Measurements from ENCODE around the gene PICK1.
A peak's percentile ranks its signal among the peaks of the same experiment; 100 is the strongest.
"Not testable (repeated sequence)": the region's sequence is repeated elsewhere in the genome, so short reads cannot be mapped to it uniquely, and the experiment has no call there.

PICK1 gene

DNA sequence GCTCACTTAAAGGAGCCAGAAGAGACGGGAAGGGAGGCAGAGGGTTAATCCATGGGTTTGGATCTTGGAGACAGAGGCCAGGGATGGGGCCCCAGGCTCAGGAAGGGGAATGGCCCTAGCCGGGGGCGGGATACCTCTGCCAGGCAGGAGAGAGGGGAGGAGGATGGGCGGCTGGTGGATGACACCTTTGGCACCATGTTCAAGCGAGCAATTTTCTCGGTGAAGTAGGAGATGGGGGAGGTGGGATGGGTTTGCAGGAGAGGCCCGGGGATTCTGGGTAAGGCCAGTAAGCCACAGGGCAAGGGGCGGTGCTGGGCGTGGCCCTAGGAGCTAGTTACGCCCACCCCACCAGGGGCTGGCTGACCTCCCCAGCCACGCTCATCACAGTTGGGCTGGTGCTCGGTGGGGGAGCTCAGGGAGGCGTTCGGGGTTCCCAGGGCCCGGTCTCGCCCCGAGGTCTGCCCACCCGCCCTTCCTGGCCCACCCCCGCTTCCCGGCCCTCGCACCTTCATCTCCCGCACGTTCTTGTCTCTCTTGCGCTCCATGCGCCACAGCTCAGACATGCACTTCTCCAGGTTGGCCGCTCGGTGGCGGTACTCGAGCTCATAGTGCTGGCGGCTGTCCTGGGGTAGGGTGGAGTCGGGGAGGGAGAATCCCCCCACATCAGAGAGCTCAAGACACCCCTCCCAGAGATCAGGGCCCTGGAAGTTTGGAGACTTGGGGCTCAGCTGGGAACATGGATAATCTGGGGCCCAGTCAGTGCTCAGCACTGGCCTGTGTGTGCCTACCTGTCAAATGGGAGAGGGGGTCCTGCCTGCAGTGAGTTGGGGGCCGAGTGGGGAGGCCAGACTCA, 40.6 kb downstream of the PICK1 start:
- no peak for DNase-seq

DNA sequence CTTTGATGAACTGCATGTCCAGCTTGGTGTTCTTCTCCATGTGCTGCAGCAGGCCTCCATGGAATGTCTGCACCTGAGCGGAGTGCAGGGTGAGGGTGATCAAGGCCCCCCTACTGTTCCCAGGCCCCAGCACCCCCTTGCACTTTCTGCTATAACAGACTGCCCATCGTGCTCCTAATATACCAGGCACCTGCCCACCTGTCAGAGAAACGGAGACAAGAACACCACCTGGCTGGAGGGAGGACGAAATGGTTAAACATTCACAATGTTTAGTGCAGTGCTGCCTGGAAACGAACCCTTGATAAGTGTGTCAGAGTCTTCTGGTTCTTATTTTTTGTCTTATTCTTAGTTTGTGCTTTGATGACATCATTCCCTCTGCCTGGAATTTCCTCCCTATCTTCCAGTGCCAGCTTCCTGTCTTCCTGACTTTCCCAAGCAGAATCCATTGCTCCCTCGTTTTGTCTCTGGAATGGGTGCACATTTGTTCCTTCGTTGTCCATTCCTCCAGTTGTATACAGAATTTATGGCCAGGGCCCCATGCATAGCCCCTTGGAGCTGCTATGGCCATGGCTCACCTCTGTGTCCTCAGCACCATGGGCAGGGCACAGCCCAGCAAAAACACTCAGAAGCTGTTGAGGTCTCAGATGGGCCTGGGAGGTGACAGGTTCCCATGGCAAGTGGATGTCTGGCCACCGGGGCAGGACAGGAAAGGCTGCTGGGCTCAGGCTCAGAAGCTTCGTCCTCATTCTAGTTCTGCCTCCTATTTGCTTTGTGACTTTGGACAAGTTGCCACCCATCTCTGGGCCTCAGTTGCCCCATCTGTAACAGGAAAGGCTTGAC, 41.4 kb downstream of the PICK1 start:
- DNase-seq = no peak

DNA sequence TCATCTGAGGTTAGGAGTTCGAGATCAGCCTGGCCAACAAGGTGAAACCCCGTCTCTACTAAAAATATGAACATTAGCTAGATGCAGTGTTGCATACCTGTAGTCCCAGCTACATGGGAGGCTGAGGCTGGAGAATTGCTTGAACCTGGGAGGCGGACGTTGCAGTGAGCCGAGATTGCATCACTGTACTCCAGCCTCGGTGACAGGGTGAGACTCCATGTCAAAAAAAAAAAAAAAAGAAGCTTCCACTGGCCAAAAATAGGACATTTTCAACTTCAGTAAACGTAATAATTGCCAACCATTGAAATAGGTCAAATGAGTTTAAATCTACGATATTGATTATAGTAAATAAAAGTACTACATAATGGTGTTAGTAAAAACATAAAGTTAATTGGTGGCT, 46.4 kb downstream of the PICK1 start:
- no peak for DNase-seq

DNA sequence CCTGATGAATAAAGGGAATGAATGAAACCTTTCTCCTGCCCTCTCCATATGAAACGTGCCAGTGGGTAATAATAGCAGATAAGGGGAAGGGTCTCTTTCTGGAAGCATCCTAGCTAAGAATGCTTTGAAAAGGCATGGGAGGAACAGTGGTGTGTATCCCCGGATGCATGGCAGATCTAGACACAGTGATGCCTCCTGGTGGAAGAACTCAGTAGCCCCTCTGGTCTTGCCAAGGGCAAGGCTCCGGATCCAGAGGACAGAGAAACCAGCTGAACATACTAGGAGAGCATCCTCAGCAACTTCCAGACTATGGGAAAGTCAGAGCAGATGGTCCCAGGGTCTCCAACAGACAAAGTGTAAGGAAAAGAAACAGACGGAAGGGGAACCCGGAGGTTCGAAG, 46.9 kb downstream of the PICK1 start:
- no peak for DNase-seq

DNA sequence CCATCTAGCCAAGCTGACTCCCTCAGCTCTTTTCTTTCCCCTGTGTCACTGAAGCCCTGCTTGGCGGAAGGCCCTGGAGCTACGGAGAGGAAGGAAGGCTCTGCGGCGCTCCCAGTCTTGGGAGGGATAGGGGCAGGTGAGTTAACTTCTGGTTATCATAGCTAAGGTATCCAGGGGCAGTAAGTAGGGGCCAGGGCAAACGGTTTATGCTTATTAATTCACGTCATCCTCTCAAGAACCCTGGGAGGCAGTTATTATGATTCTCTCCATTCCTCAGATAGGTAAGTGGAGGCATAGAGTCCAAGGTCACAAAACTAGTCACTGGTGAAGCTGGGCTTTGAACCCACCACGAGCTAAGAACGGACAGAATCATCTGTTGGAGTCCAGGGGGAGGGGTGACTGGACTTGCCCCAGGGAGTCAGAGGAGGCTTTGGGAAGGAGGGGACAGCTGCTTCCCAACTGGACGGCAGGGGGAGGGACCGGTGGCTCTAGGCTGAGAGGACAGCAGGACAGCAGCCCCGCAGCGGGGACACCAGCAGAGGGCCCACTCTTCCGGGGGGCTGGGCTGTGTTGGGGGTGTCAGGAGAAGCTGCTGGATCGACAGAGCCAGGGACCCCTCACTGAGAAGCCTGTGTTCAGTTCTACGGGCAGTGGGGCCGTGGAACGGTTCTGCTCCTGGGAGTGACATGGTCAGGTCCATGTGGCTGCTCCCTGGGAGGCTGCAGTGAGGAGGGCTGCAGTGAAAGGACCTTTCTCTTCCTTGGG, 49.8 kb downstream of the PICK1 start:
- no peak for DNase-seq

DNA sequence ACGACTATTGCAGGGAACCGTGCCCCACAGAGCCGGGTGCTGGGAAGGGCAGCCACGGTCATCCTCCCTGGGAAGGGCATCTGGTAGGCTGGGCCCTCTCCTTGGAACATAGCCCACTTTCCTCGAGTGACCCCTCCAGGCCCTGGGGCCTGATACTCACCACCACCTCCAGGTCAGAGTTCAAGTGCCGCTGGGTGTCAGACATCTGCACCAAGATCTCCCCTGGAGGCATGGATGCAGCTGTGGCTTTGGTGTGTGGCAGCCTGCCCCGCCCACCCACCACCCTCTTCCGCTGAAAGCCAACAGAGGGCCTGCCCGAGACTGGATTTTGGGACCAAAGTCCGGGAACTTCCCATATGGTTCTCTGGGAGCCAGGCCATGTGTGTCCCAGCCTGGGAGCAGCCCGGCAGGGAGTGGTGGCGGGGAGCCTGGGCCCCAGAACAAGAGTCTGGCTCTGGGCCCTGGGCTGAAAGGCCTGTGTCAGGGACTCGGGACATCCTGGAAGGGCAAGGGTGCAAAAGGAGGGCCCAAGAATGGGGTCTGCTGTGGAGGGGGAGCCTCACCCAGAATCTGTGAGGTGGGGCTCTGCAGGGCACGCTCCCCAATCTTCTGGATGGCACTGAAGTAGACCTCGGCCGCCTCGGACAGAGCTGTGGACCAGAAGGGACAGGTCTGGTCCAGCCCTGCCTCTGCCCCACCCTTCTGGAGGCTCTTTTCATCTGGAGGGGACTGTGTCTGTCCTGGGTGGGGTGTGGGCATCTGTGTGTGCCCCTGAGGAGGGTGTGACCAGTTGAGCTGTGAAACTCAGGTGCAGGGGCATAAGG, 50.7 kb downstream of the PICK1 start:
- DNase-seq = no peak

DNA sequence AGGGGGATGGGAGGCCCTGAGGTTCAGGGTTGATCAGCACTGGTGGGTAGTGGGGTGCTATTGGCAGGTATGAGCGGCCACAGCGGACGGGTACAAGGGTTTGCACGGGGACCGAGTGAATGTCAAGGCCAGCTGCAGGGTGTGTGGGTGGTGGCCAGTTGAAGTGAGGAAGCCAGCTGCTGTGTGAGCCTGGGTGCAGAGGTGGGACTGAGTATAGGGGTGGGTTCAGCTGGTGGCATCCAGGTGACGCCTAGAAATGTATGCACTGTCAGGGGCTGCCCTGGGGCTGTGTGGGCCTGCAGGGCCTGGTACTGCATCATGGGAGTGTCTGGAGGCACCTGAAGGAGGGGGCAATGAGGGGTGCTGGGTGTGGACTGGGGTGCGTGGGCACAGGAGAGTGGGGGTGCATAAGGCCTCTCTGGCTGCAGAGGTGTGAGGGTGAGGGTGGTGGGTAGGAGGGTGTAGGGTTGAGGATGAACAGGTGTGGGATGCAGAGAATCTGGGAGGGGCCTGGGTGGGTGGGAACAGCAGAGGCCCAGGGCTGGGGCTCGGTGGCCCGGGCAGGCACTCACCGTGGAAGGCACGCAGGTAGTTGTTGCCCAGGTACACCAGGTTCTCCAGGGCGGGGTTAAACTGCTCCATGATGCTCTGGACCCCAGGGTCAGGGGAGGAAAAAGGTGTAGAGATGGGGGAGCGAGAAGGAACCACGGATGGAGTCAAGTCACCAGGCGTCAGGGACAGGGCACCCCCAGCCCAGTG, 51.5 kb downstream of the PICK1 start:
- DNase-seq = no peak

DNA sequence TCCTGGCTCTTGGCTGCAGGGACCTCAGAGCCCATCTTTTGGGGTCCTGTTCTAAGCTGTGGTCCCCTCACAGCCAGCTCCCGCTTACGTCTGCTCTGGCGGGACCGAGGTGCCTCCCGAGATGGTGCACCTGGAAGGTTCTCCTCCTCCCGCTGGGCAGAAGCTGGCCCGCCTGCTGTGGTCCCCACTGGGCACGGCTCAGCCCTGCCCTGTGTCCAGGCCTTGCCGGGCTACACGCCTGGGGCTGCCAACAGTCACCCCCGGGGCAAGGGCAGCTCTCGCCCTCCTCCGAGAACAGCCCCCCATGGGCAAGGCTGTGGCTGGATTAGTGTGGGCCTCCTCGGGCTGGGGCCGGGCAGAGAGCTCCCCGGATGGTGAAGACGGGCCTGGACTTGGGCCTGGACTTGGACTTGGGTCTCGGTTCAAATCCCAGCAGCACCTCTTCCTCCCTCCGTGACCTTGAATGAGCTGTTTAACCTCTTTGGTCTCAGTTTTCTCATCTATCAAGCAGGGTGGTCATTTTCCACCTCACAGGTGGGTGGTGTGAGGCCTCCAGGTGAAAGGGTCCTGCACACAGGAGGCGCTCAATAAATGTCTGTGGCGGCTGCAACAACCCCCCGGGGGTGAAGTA, 52.3 kb downstream of the PICK1 start:
- DNase-seq = no peak

DNA sequence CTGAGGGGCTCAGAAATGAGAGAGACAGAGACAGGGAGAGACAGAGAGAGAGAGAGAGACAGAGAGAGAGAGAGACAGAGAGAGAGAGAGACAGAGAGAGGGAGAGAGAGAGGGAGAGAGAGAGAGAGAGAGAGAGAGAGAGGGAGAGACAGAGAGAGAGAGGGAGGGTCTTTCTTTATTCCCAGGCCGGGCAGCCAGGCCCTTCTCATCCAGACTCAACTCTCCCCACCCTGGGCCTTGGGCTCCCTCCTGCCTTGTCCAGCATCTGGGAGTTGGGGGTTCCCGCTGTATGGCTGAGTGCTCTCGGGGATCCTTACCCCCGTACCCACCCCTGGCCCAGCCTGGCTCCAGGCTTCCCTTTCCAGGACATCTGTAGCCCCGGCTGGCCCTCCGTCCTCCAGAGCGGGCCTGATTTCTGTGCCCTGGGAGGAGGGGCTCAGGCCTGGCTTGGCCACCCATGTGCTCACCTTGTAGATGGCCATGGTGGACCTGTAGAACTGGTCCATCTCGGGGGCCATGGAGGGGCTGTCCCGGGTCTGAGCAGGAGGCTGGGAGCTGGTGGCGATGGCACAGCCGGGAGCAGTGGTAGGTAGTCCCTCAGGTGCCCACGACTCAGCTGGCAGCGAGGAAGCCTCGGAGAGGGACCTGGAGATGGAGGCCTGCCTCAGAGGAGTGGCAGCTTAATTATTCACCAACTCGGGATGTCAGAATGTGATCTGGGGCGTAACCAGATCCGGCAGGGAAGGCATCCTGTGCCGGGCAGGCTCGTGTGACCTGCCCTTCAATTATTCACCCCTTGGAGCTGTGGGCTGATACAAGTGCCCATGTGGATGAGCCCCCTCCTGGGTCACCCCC, 53.0 kb downstream of the PICK1 start, which contains the start of gene BAIAP2L2:
Gene BAIAP2L2, minus strand, starts transcription at position 677 of the 855 bp plus-strand sequence. Its CDS starts 159 bp downstream, at position 518.
- no peak for DNase-seq

DNA sequence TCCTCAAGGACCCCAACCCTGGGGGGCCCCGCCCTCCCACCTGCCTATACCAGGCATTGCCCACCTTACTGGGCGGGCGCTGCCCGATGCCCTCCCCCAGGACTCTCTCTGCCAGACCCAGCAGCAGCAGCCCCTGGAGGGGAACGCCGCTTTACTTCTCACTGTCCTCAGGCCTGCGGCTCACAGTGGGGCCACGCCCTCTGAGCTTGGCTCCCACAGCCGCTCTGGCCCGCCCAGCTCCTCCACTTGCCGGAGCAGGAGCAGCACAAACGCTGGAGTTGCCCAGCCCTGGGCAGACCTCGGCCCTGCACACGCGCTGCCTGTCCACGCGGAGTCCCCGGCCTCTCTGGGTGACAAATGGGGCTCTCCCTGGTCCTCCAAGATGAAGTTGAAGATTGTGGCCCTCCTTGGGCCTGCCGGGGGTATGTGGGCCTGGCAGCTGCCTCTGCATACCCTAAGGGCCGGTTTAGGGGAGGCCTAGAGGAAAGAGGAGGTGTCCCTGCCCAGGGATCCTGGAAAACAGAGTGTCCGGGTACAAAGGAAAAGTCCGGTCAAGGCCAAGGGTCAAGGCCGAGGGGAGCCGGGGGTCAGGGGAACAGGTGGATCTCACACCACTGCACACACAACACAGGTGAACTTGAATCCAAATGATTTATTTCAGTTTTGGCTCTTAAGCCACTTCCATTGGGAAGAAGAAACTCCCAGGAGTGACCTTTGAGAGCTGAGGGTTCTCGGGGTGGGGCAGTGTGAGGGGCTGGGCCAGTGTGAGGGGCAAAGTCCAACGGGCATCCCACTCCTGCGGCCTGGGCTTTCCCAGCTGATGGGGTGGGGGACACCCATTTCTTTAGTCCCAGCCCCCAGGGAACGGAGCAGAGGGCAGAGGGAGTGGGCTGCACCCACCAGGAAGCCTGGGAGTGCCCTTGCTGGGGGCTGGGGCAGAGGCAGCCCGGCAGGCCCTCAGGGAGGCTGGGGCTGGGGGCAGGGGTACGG, 54.0 kb downstream of the PICK1 start:
- no peak for DNase-seq

DNA sequence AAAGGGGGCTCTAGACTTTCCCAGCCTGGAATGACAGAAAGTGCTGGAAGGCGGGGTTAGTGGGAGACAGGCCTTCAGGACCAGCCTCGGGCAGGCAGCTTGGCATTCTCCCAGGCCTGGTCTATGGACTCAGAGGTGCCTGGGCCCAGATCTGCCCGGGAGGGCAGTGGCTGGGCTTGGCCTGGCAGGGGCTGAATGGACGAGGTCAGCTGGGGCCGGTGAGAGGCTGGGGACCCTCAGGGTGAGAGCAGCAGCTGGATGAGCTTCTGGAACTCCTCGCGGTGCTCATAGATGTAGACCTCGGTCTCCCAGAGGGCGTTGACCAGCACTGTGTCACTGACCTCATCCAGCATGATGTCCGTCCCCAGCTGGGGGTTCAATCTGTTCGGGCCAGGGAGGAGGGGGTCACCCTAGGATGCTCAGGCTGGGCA, 54.7 kb downstream of the PICK1 start:
- no peak for DNase-seq

DNA sequence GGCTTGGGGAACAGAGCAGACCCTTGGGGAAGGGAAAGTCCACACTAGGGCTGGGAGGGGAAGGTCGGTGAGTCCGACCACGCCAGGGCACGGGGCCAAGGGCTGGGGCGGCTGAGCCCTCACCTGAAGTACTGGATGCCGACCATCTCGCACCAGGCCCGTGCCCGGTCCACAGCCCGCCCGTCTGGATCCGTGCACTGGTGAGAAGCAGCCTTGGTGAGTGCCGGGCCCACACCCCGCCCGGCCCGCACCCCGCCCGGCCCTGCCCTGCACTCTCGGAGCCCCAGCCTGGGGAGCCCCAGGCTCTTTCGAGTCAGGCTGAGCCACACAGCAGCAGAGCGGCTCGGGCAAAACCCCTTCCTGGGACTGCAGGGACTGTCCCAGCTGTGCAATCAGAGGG, 55.2 kb downstream of the PICK1 start:
- DNase-seq = no peak

DNA sequence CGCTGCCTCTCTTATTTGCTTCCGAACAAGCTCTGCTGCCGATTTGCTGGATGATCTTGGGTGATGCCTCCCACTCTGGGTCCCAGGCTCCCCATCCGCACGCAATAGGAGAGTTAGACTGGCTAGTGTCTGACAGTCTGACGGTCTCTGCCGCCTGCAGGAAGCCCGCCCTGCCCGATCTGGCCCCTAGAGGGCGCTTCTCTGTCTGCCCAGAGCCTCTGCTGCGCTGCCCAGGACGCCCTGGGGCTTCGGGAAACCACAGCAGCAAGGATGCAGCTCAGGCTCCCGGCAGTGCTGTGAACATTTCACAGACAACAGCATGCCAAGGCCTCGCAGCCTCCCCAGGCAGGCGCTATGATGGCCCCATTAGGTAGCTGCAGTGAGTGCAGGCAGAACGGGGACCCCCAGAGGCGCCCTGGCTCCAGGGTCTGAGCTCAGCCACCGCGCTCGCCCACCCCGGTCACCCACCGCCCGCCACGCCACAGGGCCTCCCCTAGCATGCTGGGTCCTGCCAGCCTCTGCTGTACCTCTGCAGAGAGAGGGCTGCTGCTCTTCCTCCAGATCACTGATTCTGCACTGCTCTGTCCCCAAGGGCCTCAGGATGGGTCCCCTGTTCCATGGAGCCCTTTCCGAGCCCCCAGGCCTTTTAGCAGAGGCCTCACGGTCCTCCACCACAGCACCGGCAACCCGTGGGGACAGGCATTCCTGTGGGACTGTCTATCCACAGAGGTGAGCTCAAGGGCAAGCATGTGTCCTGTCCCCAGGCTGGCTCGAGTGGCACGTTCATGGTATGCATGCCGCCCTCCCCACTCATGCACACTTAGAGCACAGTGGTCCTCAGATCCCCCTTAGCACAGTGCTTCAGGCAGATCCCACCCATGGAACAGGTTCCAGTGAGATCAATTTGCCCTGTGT, 57.5 kb downstream of the PICK1 start:
- peak; percentile 26 for DNase-seq

DNA sequence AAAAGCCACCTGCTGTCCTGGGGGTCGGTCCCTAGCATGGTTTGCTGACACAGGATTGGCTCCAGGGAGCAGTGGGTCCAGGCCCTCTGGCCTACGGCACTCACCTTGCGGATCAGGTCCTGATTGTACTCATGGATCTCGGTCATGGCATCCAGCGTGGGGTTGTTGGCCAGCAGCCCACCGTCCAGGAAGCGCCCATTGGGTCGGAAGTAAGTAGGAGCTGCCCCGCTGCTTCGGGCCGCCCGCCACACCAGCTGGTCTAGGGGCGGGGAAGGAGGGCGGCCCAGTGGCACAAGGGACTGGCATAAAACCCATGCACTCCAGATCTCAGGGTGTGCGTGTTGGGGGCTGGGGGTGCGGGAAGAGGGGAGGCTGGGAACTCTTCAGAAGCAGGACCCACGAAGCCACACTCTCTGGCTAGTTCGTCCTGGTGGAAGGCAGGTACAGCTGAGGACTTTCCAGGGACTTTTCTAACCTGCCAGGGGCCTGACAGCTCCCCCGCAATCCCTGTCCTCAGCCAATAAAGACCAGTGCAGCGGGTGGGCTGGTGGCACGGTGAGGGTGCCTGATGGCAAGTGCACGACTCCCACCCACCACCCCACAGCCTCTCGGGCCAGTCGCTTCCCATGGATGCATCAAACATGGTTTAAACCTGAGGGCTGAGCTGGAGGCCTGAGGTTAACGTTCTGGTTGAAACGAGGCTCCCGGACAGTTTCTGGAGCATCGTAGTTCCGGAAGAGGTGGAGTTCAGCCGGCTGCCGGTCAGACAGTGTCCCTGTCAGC, 58.4 kb downstream of the PICK1 start:
- DNase-seq = no peak

DNA sequence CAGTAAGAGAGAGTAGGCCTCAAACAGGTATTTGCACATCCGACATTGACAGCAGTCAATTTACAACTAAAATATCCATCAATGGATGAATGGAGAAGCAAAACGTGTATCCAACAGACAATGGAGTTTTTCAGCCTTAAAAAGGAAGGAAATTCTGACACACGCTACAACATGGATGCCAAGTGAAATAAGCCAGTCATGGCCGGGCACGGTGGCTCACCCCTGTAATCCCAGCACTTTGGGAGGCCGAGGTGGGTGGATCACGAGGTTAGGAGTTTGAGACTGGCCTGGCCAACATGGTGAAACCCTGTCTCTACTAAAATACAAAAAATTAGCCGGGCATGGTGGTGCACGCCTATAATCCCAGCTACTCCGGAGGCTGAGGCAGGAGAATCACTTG, 60.4 kb downstream of the PICK1 start:
- not testable (repeated sequence) for DNase-seq

DNA sequence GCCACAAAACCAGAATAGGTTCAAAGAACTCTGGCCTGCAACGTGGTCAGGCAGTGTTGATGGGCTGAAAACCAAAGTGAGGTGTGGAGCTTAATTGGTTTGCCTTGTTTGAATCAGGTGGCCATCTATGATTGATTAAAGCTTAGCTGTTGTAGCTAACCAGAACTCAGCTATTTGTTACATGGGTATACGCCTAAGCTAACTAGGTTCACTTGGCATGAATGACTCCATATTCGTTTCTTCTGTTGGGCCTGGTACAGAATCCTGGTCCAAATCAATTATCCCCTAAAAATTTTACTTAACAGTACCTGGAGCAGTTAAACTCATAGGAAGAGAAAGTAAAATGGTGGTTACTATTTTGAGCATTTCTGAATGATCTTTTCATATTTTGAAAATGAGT, 61.0 kb downstream of the PICK1 start:
- no peak for DNase-seq

DNA sequence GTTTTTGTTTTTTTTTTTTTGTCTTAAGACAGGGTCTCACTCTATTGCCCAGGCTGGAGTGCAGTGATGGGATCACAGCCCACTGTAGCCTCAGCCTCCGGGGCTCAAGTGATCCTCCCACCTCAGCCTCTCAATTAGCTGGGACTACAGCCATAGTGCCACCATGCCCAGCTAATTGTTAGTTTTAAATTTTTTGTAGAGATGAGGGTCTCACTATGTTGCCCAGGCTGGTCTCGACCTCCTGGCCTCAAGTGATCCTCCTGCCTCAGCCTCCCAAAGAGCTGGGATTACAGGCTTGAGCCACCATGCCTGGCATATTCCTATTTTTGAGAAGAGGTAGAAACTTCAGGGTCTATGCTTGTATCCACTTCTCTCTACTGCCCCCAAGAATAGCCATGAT, 61.5 kb downstream of the PICK1 start:
- not testable (repeated sequence) for DNase-seq

All from NCI-H510A (cell line).